Psoas muscle (tissue), 8 donors: ENCODE results near the gene IL17RB. TPM values are rescaled to one million over a fixed set of nuclear protein-coding genes. Genes with fewer than 3 reads are reported as not detected.
A peak's percentile ranks its signal among the peaks of the same experiment; 100 is the strongest.

Experiments
- ATAC-seq, 4 donors: fragments of 200-7000 bp; cut with Tn5 transposase; one replicate each; pipeline ENCODE4 v1.9.1; 2020; ENCODE audit warnings: moderate library complexity in 3 of 4, mild to moderate bottlenecking in 2 of 4
- DNase-seq, 2 donors: peaks; one replicate each; pipeline ENCODE4 v3.0.0-alpha.2; 2020
- H3K27ac ChIP-seq: fragments of 200-600 bp; one replicate; pipeline ENCODE4 v1.8.0; 2022
- H3K27me3 ChIP-seq, 3 donors: fragments of 200-600 bp in 1 of 3; one replicate each; pipeline versions ENCODE4 v1.6.1 to v1.8.0; 2013 to 2022; ENCODE audit warnings: low read length in 2 of 3, mild to moderate bottlenecking in 2 of 3, moderate library complexity in 1 of 3; ENCODE audit not compliant: insufficient read depth in 3 of 3
- H3K36me3 ChIP-seq, 2 donors: fragments of 200-600 bp in 1 of 2; one replicate each; pipeline versions ENCODE4 v1.6.1 to v1.8.0; 2013 to 2022; ENCODE audit warnings: low read depth in 1 of 2, mild to moderate bottlenecking in 1 of 2, moderate library complexity in 1 of 2; ENCODE audit not compliant: insufficient read depth in 1 of 2
- H3K4me1 ChIP-seq: fragments of 200-600 bp; one replicate; pipeline ENCODE4 v1.8.0; 2022
- H3K4me3 ChIP-seq: fragments of 200-600 bp; one replicate; pipeline ENCODE4 v1.8.0; 2022; ENCODE audit warnings: mild to moderate bottlenecking
- H3K9me3 ChIP-seq: fragments of 200-600 bp; one replicate; pipeline ENCODE4 v1.8.0; 2022
- WGBS, 3 donors: extraction: QIAGEN DNeasy Blood & Tissue Kit; methylation state at CpG; one replicate each; pipeline versions ENCODE4 v1.1.6 to v1.1.7; 2013; 5-methylcytosine and 5-hydroxymethylcytosine counted together
- intact Hi-C, 2 donors: fragments of 100-400 bp; cut with DNase I; formaldehyde crosslinking; loops; one replicate each; pipeline versions ENCODE4 v1.11.0 to v1.14.2; 2022
- polyA plus RNA-seq, 3 donors: library from polyadenylated mRNA; stranded (reverse); fragments of 200-250 nt; gene quantifications; one replicate each; pipeline ENCODE4 v1.2.3, GENCODE V29; 2013
- total RNA-seq, 4 donors: library from RNA; stranded (reverse); fragmentation: NEBNext Ultra II Directional in 2 of 4; extraction: Animal tissue kit (Norgen Biotek cat#: 25700) in 2 of 4; gene quantifications; one replicate each; pipeline versions ENCODE4 v1.2.1 to v1.2.4, GENCODE V29; 2021 to 2023
- TF ChIP-seq, protein P1 (sequence below): fragments of 200-600 bp; IDR thresholded peaks from one replicate; pipeline ENCODE4 v1.8.0; 2022; ENCODE audit warnings: antibody characterized with exemption
- donor health status: healthy with polysubstance abuse.
- donor health status: DM: no; HTN: no; CAD: no; lungs with moderate emphysema.
- donor health status: Bipolar disorder and iron deficiency.
- donor health status: healthy.
- donor health status: DM: yes; HTN: yes; CAD: no.
- donor health status: DM: no; HTN: no; CAD: no.
- donor health status: DM: no; HTN: no; CAD: no.
- donor health status: DM: yes; HTN: yes; CAD: no.

Gene IL17RB
- total and polyA plus RNA-seq, 7 donors, result 0.08 to 1.3 (median 0.96) TPM

DNA sequence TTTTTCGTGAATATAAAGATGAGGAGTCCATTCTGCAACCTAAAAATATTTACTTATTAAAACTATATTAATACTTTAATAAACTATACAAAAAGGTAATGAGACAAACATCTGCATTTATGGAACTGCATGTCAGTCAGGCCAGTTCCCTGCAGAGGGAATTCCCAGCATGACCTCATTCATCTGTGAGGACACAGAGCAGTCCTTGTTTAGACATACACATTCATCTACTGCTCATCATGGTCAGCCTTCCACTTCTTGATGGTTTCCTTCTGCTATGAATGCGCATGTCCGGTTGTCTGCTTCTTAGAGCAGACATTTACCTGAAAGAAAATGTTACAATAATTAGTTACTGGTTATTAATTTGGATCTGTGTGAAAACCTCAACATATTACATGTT is 38.9 kb downstream of the IL17RB start:
- peaks cover 2 to 52% of the 10 kb centered on the region in 2 donors for H3K36me3 ChIP-seq
- TF ChIP-seq, protein P1, sequence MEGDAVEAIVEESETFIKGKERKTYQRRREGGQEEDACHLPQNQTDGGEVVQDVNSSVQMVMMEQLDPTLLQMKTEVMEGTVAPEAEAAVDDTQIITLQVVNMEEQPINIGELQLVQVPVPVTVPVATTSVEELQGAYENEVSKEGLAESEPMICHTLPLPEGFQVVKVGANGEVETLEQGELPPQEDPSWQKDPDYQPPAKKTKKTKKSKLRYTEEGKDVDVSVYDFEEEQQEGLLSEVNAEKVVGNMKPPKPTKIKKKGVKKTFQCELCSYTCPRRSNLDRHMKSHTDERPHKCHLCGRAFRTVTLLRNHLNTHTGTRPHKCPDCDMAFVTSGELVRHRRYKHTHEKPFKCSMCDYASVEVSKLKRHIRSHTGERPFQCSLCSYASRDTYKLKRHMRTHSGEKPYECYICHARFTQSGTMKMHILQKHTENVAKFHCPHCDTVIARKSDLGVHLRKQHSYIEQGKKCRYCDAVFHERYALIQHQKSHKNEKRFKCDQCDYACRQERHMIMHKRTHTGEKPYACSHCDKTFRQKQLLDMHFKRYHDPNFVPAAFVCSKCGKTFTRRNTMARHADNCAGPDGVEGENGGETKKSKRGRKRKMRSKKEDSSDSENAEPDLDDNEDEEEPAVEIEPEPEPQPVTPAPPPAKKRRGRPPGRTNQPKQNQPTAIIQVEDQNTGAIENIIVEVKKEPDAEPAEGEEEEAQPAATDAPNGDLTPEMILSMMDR, result no peak
- H3K9me3 ChIP-seq, result no peaks in the 10 kb centered on the region
- no peak overlapping the region for H3K4me3 ChIP-seq
- H3K27me3 ChIP-seq, result no peaks in the 10 kb centered on the region
- H3K4me1 ChIP-seq, result peaks cover 20% of the 10 kb centered on the region
- no peak for DNase-seq
- intact Hi-C loops, result no loop called here
- no peak for ATAC-seq
- no peak overlapping the region for H3K27ac ChIP-seq
- WGBS, 3 donors, result 90 to 96% (median 93%) methylated on average over 3 of the region's 3 CpGs

DNA sequence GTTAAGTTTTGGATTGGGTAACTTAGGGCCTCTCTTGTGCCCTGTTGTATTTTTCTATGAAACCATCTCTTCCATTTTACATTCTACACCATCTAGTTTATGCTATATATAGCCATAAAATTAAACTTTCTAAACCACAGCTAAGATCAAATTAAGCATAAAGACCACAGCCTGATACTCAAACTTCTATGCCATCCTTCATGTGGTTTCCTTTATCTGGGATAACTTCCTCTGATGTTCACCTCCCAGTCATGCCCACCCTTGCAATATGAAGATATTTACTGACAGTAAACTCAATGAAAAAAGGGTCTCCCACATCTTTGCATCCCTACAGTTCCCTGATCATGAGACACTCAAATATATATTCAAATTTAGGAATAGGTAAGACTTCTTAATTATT is 41.1 kb downstream of the IL17RB start:
- H3K27ac ChIP-seq, result no peak overlapping the region
- H3K4me1 ChIP-seq, result peaks cover 17% of the 10 kb centered on the region
- intact Hi-C loops, result no loop called here

DNA sequence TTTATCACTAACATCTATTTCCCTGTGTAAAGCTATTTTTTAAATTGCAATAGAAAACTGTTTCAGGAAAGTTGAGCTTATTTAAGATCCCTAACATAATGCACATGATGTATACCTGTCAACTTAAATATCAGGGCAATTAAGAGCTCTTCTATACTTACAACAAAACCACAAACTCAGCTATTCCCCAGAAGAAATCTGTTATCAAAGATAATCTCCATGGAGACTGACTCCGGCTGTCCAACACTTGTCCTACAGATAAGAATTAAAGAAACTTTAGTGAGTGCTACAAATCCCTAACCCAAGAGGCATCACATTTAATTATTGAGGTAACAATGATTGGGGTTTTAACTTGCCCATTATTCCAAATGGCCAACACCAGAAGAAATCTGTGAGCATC is 41.9 kb downstream of the IL17RB start:
- Histone ChIP-seq H3K36me3 (peaks cover 2 to 51% of the 10 kb centered on the region in 2 donors), H3K27ac (no peak overlapping the region), H3K4me3 (no peak overlapping the region), H3K4me1 (peaks cover 22% of the 10 kb centered on the region), H3K27me3 (no peaks in the 10 kb centered on the region), H3K9me3 (no peaks in the 10 kb centered on the region)
- intact Hi-C loops, result no loop called here
- DNase-seq (no peak), ATAC-seq (no peak)
- TF ChIP-seq, protein P1, result no peak
- WGBS, 3 donors, result 88 to 95% (median 88%) methylated on average over 1 of the region's 1 CpG

More for the DNA sequence above, 41.1 kb downstream of the IL17RB start:
- TF ChIP-seq, protein P1, result no peak
- peaks cover 2 to 52% of the 10 kb centered on the region in 2 donors for H3K36me3 ChIP-seq
- H3K27me3 ChIP-seq, result no peaks in the 10 kb centered on the region
- H3K4me3 ChIP-seq, result no peak overlapping the region
- DNase-seq (no peak), ATAC-seq (no peak)
- no peaks in the 10 kb centered on the region for H3K9me3 ChIP-seq

DNA sequence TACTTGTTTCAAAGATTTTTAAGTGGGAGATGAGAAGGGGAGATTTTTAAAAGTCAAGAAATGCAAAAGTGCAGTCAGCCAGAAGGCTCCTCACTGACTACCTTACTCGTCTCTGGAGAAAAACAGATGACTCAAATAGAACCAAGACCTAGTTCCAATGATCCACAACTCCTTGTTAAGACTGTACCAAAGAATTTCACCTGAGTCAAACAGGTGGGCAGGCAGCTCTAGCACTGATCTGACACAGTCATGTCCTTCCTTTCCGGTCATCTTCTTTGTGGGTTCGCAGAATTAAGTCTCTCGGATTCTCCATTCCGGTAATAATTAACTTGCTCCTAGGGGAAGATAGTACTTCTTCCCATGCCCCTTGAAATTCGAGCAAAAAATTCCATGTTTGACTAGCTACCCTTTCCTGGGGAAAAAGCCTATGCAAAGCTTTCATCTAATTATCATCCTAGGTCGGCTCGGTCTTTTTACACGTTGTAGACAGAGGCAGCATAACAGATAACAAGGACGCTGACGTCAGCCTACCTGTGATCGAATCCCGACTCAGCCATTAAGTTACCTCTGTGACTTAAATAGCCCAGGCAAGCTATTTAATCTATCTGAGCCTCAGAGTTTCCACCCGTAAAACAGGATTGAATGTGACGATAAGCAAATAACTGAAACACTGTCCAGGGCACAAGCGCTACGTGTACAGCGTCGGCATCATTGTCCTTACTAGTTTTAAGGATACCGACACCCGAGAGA is 44.5 kb downstream of the IL17RB start:
- TF ChIP-seq, protein P1, result no peak
- H3K9me3 ChIP-seq, result no peaks in the 10 kb centered on the region
- DNase-seq (no peak), ATAC-seq (peak in 2 of 4 donors; percentile 5 to 13)
- H3K27me3 ChIP-seq, result peaks cover 0 to 5% (median 2%) of the 10 kb centered on the region in 3 donors
- WGBS, 3 donors, result 4 to 7% (median 6%) methylated on average over 21 of the region's 21 CpGs
- intact Hi-C loops, result loop anchor here (5.0 to 10.0 kb wide), 2 partner anchors 544 to 546 kb away; partner anchors contain the start of gene DCP1A (in 2 of the 2)
- H3K36me3 ChIP-seq, result peaks cover 0 to 24% of the 10 kb centered on the region in 2 donors
- peak overlapping the region; percentile 96 for H3K4me3 ChIP-seq
- peaks cover 22% of the 10 kb centered on the region for H3K4me1 ChIP-seq
- peak overlapping the region; percentile 97 for H3K27ac ChIP-seq
